IPS DF 19.7 (cell line): ENCODE data around the gene RPL3.
"Not testable (repeated sequence)": the region's sequence is repeated elsewhere in the genome, so short reads cannot be mapped to it uniquely, and the experiment has no call there.

Source experiments
- DNase-seq: peaks from one replicate; pipeline ENCODE4 v3.0.0-alpha.2; 2013; ENCODE audit warnings: low read depth, low spot score

Gene RPL3

GRCh38 chr22:39351689-39352214 lies 32.3 kb upstream of the RPL3 start:
- no peak for DNase-seq

- DNase-seq: no peak
Measured at GRCh38 chr22:39350757-39351688, 31.6 kb upstream of the RPL3 start.

- no peak for DNase-seq
Measured at GRCh38 chr22:39349967-39350726, 30.7 kb upstream of the RPL3 start, which contains the start of gene SYNGR1. TSS of gene SYNGR1 (plus strand) at chr22:39349991. CDS start at chr22:39350011, 20 bp downstream.

- no peak for DNase-seq
Measured at GRCh38 chr22:39349506-39349966, 30.1 kb upstream of the RPL3 start.

GRCh38 chr22:39348909-39349505 lies 29.6 kb upstream of the RPL3 start:
- DNase-seq: no peak

GRCh38 chr22:39345231-39345630 lies 25.8 kb upstream of the RPL3 start:
- DNase-seq: no peak

GRCh38 chr22:39344046-39344390 lies 24.6 kb upstream of the RPL3 start:
- DNase-seq: no peak

GRCh38 chr22:39343259-39344045 lies 24.0 kb upstream of the RPL3 start:
- peak; percentile 50 for DNase-seq

GRCh38 chr22:39341179-39341578 lies 21.8 kb upstream of the RPL3 start:
- DNase-seq: no peak

GRCh38 chr22:39339775-39340174 lies 20.4 kb upstream of the RPL3 start:
- DNase-seq: not testable (repeated sequence)

GRCh38 chr22:39336411-39336810 lies 17.0 kb upstream of the RPL3 start:
- no peak for DNase-seq

- DNase-seq: no peak
Measured at GRCh38 chr22:39332441-39333064, 13.1 kb upstream of the RPL3 start.

- not testable (repeated sequence) for DNase-seq
Measured at GRCh38 chr22:39330553-39330952, 11.1 kb upstream of the RPL3 start.

GRCh38 chr22:39327995-39328754 lies 8.8 kb upstream of the RPL3 start:
- no peak for DNase-seq

GRCh38 chr22:39325392-39325932 lies 6.0 kb upstream of the RPL3 start:
- DNase-seq: no peak

- not testable (repeated sequence) for DNase-seq
Measured at GRCh38 chr22:39320616-39321029, 1.2 kb upstream of the RPL3 start.

GRCh38 chr22:39318507-39319283 lies 728 bp downstream of the RPL3 start:
- DNase-seq: no peak

- no peak for DNase-seq
Measured at GRCh38 chr22:39317775-39318506, 1.5 kb downstream of the RPL3 start.
